Testis (tissue), 3 donors: ENCODE results near the gene PROC. TPM values are rescaled to one million over a fixed set of nuclear protein-coding genes. Genes with fewer than 3 reads are reported as not detected.

Experiments
- DNase-seq: peaks from one replicate; pipeline ENCODE4 v3.0.0-alpha.2; 2019
- H3K27ac ChIP-seq, 2 donors: fragments of 200-600 bp; sonication (generic); one replicate each; pipeline ENCODE4 v1.5.1; 2019
- H3K27me3 ChIP-seq: fragments of 200-600 bp; sonication (generic); one replicate; pipeline ENCODE4 v1.5.1; 2019
- H3K36me3 ChIP-seq: fragments of 200-600 bp; sonication (generic); one replicate; pipeline ENCODE4 v1.5.1; 2017; ENCODE audit warnings: low read depth; ENCODE audit errors: missing control alignments
- H3K4me1 ChIP-seq: fragments of 200-600 bp; sonication (generic); one replicate; pipeline ENCODE4 v1.5.1; 2019
- H3K4me3 ChIP-seq, 2 donors: fragments of 200-600 bp; sonication (generic); one replicate each; pipeline ENCODE4 v1.5.1; 2017 to 2019
- H3K9me3 ChIP-seq: fragments of 200-600 bp; sonication (generic); one replicate; pipeline ENCODE4 v1.5.1; 2017
- POLR2A ChIP-seq: fragments of 450-650 bp; IDR thresholded peaks from one replicate; pipeline ENCODE4 v1.6.1; 2017; ENCODE audit warnings: antibody characterized with exemption, mild to moderate bottlenecking, moderate library complexity
- WGBS, 2 donors: methylation state at CpG; one replicate each; pipeline ENCODE4 v1.1.5; 2018; 5-methylcytosine and 5-hydroxymethylcytosine counted together
- intact Hi-C: fragments of 100-400 bp; cut with DNase I; formaldehyde crosslinking; loops from one replicate; pipeline ENCODE4 v1.15.1; 2023; ENCODE audit warnings: low total_unique reads
- polyA plus RNA-seq: library from polyadenylated mRNA; stranded (reverse); fragments of 350-450 nt; fragmentation: Illumina TruSeq; extraction: RNeasy Lipid Tissue Mini Kit (QIAGEN cat#74804); gene quantifications from one replicate; pipeline ENCODE4 v1.2.3, GENCODE V29; 2014; ENCODE audit warnings: low read depth, low replicate concordance; ENCODE audit not compliant: insufficient read depth
- total RNA-seq, 2 donors: library from RNA; depleted of rRNA; stranded (reverse); fragments of >200 nt; gene quantifications; one replicate each; pipeline ENCODE4 v1.2.3, GENCODE V29; 2016
- TF ChIP-seq, protein P1 (sequence below), 3 experiments: fragments of 450-650 bp in 2 of 3; fragments of 200-600 bp in 1 of 3; sonication (generic) in 1 of 3; IDR thresholded peaks; one replicate each; pipeline ENCODE4 v1.5.1; 2016 to 2019; ENCODE audit warnings: antibody characterized with exemption in 3 of 3, mild to moderate bottlenecking in 2 of 3, moderate library complexity in 1 of 3

PROC gene
- total and polyA plus RNA-seq, 3 donors from 2014 or later: 0.63 TPM; not detected in 2

DNA sequence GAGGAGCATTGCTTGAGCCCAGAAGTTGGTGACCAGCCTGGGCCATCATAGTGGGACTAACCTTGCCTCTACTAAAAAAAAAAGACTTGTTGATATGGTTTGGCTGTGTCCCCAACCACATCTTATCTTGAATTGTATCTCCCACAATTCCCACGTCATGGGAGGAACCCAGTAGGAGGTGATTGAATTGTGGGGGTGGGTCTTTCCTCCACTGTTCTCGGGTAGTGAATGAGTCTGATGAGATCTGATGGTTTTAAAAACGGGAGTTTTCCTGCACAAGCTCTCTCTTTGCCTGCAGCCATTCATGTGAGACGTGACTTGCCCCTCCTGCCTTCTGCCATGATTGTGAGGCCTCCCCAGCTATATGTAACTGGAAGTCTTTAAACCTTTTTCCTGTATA is 47.0 kb downstream of the PROC start:
- TF ChIP-seq, protein P1, sequence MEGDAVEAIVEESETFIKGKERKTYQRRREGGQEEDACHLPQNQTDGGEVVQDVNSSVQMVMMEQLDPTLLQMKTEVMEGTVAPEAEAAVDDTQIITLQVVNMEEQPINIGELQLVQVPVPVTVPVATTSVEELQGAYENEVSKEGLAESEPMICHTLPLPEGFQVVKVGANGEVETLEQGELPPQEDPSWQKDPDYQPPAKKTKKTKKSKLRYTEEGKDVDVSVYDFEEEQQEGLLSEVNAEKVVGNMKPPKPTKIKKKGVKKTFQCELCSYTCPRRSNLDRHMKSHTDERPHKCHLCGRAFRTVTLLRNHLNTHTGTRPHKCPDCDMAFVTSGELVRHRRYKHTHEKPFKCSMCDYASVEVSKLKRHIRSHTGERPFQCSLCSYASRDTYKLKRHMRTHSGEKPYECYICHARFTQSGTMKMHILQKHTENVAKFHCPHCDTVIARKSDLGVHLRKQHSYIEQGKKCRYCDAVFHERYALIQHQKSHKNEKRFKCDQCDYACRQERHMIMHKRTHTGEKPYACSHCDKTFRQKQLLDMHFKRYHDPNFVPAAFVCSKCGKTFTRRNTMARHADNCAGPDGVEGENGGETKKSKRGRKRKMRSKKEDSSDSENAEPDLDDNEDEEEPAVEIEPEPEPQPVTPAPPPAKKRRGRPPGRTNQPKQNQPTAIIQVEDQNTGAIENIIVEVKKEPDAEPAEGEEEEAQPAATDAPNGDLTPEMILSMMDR (IDR thresholded peaks at IDR 0.05): no peak
- no peak for TF ChIP-seq POLR2A
- 72 to 76% methylated on average over 4 of the region's 4 CpGs for WGBS, 2 donors
- Histone ChIP-seq H3K27ac (no peak overlapping the region), H3K4me3 (no peak overlapping the region), H3K9me3 (no peaks in the 10 kb centered on the region), H3K27me3 (no peaks in the 10 kb centered on the region), H3K4me1 (no peaks in the 10 kb centered on the region), H3K36me3 (no peaks in the 10 kb centered on the region)
- no peak for DNase-seq
- intact Hi-C loops: no loop called here

DNA sequence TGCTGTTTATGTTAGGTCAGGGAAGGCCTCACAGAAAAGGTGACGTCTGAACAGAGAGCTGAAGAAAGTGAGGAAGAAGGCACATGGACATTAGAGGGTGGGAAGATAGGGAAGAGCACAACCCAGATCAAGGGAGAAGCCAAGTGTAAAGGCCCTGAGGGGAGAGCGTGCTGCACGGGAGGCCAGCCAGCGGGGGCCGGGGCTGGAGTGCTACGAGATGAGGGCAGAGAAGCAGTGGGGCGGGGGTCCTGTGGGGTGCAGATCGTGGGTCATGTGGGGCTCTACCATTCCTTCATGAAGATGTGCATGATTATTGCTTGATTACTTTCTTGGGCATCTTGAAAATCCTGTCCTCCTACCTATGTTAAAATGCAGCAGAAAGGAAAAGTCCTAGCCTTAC is 50.8 kb downstream of the PROC start:
- DNase-seq: no peak
- TF ChIP-seq, protein P1 (IDR thresholded peaks at IDR 0.05): no peak
- no peak for TF ChIP-seq POLR2A
- Histone ChIP-seq H3K27me3 (no peaks in the 10 kb centered on the region), H3K27ac (no peak overlapping the region), H3K9me3 (no peaks in the 10 kb centered on the region), H3K4me1 (no peaks in the 10 kb centered on the region), H3K36me3 (no peaks in the 10 kb centered on the region), H3K4me3 (no peak overlapping the region)
- intact Hi-C loops: no loop called here
- 81 to 86% methylated on average over 8 of the region's 8 CpGs for WGBS, 2 donors

DNA sequence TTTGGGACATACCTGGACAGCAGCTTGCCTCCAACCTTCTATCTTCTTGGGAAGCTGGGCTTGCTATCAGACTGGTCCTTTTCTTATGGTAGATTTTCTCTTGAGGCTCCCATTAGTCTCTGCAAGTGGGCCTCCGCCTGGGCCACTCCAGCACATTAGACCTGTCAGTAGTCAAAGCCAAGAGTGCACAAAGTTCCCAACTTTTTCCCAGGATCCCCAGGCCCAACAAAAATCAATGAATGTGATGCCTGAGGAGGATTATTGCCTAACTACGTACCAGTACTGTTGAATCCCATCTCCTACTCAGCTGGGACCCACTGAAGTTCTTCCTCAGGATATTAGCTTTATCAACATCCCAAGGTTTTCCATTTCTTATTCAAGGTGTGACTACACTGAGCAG is 51.7 kb downstream of the PROC start:
- Histone ChIP-seq H3K27ac (no peak overlapping the region), H3K4me3 (no peak overlapping the region), H3K4me1 (no peaks in the 10 kb centered on the region), H3K36me3 (no peaks in the 10 kb centered on the region), H3K27me3 (no peaks in the 10 kb centered on the region), H3K9me3 (no peaks in the 10 kb centered on the region)
- intact Hi-C loops: loop anchor here (10.0 kb wide), 1 partner anchor 135 kb away; no protein-coding TSS in a partner anchor
- TF ChIP-seq POLR2A: no peak
- TF ChIP-seq, protein P1 (IDR thresholded peaks at IDR 0.05): no peak
- WGBS, 2 donors: 97 to 100% methylated on average over 2 of the region's 2 CpGs
- no peak for DNase-seq

DNA sequence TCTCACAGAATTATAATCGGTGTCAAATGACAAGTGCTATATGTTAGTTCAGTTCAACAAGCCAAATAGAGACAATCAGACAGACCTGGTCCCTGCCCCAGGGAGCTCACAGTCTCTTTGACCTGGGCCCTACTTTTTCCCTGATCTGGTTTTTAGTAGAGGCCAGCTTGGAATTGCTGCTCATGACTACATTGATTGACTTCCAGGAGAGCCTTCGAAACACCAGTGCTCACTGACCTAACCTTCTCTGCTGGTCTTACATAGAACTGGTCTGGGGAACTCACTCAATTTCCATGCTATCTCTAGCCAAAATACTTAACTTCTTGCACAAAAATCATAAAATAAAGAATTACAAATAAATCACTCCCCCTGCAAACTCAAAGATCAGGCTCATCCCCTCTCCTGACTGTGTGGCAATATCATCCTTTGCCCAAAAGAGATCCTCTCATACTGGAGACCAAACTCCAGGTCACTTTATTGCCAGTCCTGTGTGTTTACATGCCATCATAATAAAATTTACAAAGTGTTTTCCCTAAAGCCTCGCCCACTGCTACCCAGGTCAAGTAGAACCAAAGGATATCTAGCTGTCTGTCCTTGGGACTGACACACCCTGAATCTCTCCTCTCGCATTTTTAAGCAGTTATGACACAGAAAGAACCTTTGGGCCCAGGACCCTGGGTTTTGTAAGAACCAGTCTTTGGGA is 53.2 kb downstream of the PROC start:
- TF ChIP-seq POLR2A: no peak
- TF ChIP-seq, protein P1 (IDR thresholded peaks at IDR 0.05): no peak
- Histone ChIP-seq H3K36me3 (no peaks in the 10 kb centered on the region), H3K4me3 (no peak overlapping the region), H3K27me3 (no peaks in the 10 kb centered on the region), H3K9me3 (no peaks in the 10 kb centered on the region), H3K4me1 (no peaks in the 10 kb centered on the region), H3K27ac (no peak overlapping the region)
- 93 to 96% methylated on average over 4 of the region's 4 CpGs for WGBS, 2 donors
- DNase-seq: no peak
- intact Hi-C loops: loop anchor here (10.0 kb wide), 1 partner anchor 137 kb away; no protein-coding TSS in a partner anchor

DNA sequence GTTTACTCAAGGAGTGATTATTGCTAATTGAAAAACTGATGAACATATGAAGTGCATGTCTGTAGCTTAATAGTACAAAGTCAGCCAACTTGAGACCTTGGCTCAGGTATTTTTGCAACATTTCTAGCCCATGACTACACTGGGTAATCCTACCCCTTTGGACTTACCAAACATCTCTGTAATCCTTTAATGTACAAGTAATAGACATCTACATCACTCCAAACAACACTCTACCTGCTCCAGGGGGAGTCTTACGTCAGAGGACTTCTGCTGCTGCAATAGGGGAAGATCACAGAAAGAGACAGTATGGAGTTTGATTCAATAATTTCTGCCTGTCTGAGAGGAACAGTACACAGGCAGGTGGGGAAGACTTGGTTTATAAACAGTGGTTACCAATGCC is 54.0 kb downstream of the PROC start:
- TF ChIP-seq POLR2A: no peak
- TF ChIP-seq, protein P1 (IDR thresholded peaks at IDR 0.05): no peak
- Histone ChIP-seq H3K9me3 (no peaks in the 10 kb centered on the region), H3K27me3 (no peaks in the 10 kb centered on the region), H3K4me3 (no peak overlapping the region), H3K4me1 (no peaks in the 10 kb centered on the region), H3K27ac (no peak overlapping the region), H3K36me3 (no peaks in the 10 kb centered on the region)
- WGBS, 2 donors: 95 to 97% methylated on average over 1 of the region's 1 CpG
- intact Hi-C loops: loop anchor here (10.0 kb wide), 1 partner anchor 137 kb away; no protein-coding TSS in a partner anchor
- no peak for DNase-seq
